ENCODE measurements around the gene ST3GAL6. TPM values are rescaled to one million over a fixed set of nuclear protein-coding genes. Genes with fewer than 3 reads are reported as not detected.

Gene ST3GAL6
- total and polyA plus RNA-seq, 9 of the 15 experiments (the other 6 are each of a cell fraction or from before 2014, with no cell fraction given) = 0.14 TPM; not detected in 8

GRCh38 chr3:98805571-98805970 lies 42.4 kb downstream of the ST3GAL6 start:
- TF ChIP-seq SIN3A (IDR thresholded peaks at IDR 0.05; ENCODE audit: borderline replicate concordance in 2 of 2, control insufficient read depth in 1 of 2, low read depth in 2 of 2, low read length in 2 of 2) (no peak), ZNF76 (CRISPR knock-in tag; IDR thresholded peaks at IDR 0.05; ENCODE audit: borderline replicate concordance) (no peak), RBM25 (IDR thresholded peaks at IDR 0.05; ENCODE audit: low read depth, low read length, severe bottlenecking) (no peak), FOXK2 (conservative IDR thresholded peaks at IDR 0.05 in 1 of 2, IDR thresholded peaks at IDR 0.05 in 1 of 2; ENCODE audit: low read depth in 2 of 2) (no peak), ZNF274 (IDR thresholded peaks at IDR 0.05; ENCODE audit: borderline replicate concordance, low read depth, low read length) (no peak), HNRNPLL (IDR thresholded peaks at IDR 0.05; ENCODE audit: low read depth, low read length, poor library complexity, severe bottlenecking) (no peak), NCOA1 (IDR thresholded peaks at IDR 0.05; ENCODE audit: low read depth) (no peak), ZNF280B (CRISPR knock-in tag; IDR thresholded peaks at IDR 0.05) (no peak), ZNF444 (CRISPR knock-in tag; IDR thresholded peaks at IDR 0.05) (no peak), NEUROD1 (IDR thresholded peaks at IDR 0.05; ENCODE audit: borderline replicate concordance, low read depth, low read length, partially characterized antibody) (no peak), ZBTB17 (CRISPR knock-in tag; IDR thresholded peaks at IDR 0.05) (no peak), NR0B1 (IDR thresholded peaks at IDR 0.05; ENCODE audit: partially characterized antibody) (no peak), KLF16 (IDR thresholded peaks at IDR 0.05) (no peak), HMG20A (CRISPR knock-in tag; conservative IDR thresholded peaks at IDR 0.05) (no peak)
- peaks cover 26% of the 10 kb centered on the region; the same call in 2 of the 3 replicates for H3K36me3 ChIP-seq (ENCODE audit: control insufficient read depth, insufficient read depth, low read length)
- ATAC-seq (no peak), FAIRE-seq (no peak), DNase-seq (ENCODE audit: extremely low read depth in 1 of 4, low spot score in 3 of 4) (no peak)
- no peaks in the 10 kb centered on the region for H3K9me3 ChIP-seq (replicated peaks; ENCODE audit: control insufficient read depth, insufficient read depth, low read depth, low read length)
- no peak overlapping the region for H3K4me2 ChIP-seq (ENCODE audit: insufficient read depth, low read length)
- H3K27me3 ChIP-seq (ENCODE audit: control insufficient read depth in 2 of 2, insufficient read depth in 2 of 2, low read length in 2 of 2) = no peaks in the 10 kb centered on the region
- no peaks in the 10 kb centered on the region for H4K20me1 ChIP-seq (replicated peaks; ENCODE audit: control insufficient read depth, insufficient read depth, low read length)
- H3K9ac ChIP-seq (ENCODE audit: insufficient read depth in 1 of 2, low read depth in 2 of 2, low read length in 2 of 2) = no peak overlapping the region
- ChIA-PET POLR2A (no interaction called here), CTCF (ENCODE audit: low intra/inter-chr PET ratio) (no interaction called here)
- intact Hi-C loops (cut with micrococcal nuclease) (no loop called here), in situ Hi-C loops (cut with MboI) (loop anchor here (25.0 kb wide), 2 partner anchors 357 to 768 kb away; partner anchors contain the start of gene GABRR3)
- H3K4me3 ChIP-seq = no peak overlapping the region
- no peaks in the 10 kb centered on the region for H3K9me1 ChIP-seq (ENCODE audit: control insufficient read depth, insufficient read depth, low read length)
- no TSS peak for BruUV-seq (replicated peaks)
- no peak overlapping the region for H2AFZ ChIP-seq (ENCODE audit: low read depth, low read length)
- no peak overlapping the region for H3K27ac ChIP-seq (ENCODE audit: extremely low read depth, low read depth, low read length)
- no peaks in the 10 kb centered on the region for H3K79me2 ChIP-seq (ENCODE audit: control insufficient read depth, insufficient read depth, low read length)
- WGBS (ENCODE audit: insufficient coverage, low coverage, missing lambda C conversion rate) = 98% methylated on average over 5 of the region's 6 CpGs
- H3K4me1 ChIP-seq (replicated peaks in 1 of 2; ENCODE audit: control insufficient read depth in 2 of 2, insufficient read depth in 2 of 2, low read length in 2 of 2) = no peaks in the 10 kb centered on the region

Measured in K562 (cell line).